Prostate gland (tissue), 2 donors: Measurements from ENCODE around the gene HDGFL3. TPM values are rescaled to one million over a fixed set of nuclear protein-coding genes. Genes with fewer than 3 reads are reported as not detected.

ENCODE experiments used
- DNase-seq: peaks from one replicate; pipeline ENCODE4 v3.0.0-alpha.2; 2019; ENCODE audit warnings: low spot score
- H3K27ac ChIP-seq, 2 donors: fragments of 200-600 bp; sonication (generic); 2 replicates each; pipeline ENCODE4 v1.5.1; 2017 to 2019
- H3K27me3 ChIP-seq: fragments of 200-600 bp; sonication (generic); replicated peaks from 2 replicates; pipeline ENCODE4 v1.5.1; 2019; ENCODE audit not compliant: insufficient read depth
- H3K36me3 ChIP-seq, 2 donors: fragments of 200-600 bp; sonication (generic); 1 replicate in 1 of 2; 2 replicates in 1 of 2; pipeline versions ENCODE4 v1.5.1 to v1.8.1; 2017 to 2019
- H3K4me1 ChIP-seq: fragments of 200-600 bp; sonication (generic); replicated peaks from 2 replicates; pipeline ENCODE4 v1.5.1; 2019
- H3K4me3 ChIP-seq, 2 donors: fragments of 200-600 bp; sonication (generic); 2 replicates each; pipeline ENCODE4 v1.5.1; 2017 to 2019
- H3K9me3 ChIP-seq: fragments of 200-600 bp; sonication (generic); 2 replicates; pipeline ENCODE4 v1.5.1; 2017
- POLR2A ChIP-seq: fragments of 450-650 bp; IDR thresholded peaks from one replicate; pipeline ENCODE4 v1.6.1; 2016; ENCODE audit warnings: antibody characterized with exemption, mild to moderate bottlenecking
- POLR2AphosphoS5 ChIP-seq: sonication (generic); formaldehyde crosslinking; IDR thresholded peaks from one replicate; pipeline ENCODE4 v1.6.1; 2017; ENCODE audit warnings: antibody characterized with exemption
- WGBS: methylation state at CpG from one replicate; pipeline ENCODE4 v1.1.5; 2018; 5-methylcytosine and 5-hydroxymethylcytosine counted together
- intact Hi-C: fragments of 100-400 bp; cut with DNase I; formaldehyde crosslinking; loops from one replicate; pipeline ENCODE4 v1.14.2; 2022
- total RNA-seq, 2 donors: library from RNA; depleted of rRNA; stranded (reverse); fragments of >200 nt; gene quantifications; one replicate each; pipeline ENCODE4 v1.1.0, GENCODE V29; 2016
- TF ChIP-seq, protein P1 (sequence below), 4 experiments: fragments of 200-600 bp in 2 of 4; fragments of 450-650 bp in 2 of 4; sonication (generic) in 2 of 4; IDR thresholded peaks; 1 replicate in 3 of 4; 2 replicates in 1 of 4; pipeline ENCODE4 v1.5.1; 2016 to 2019; ENCODE audit warnings: antibody characterized with exemption in 4 of 4, mild to moderate bottlenecking in 2 of 4, moderate library complexity in 2 of 4

Gene HDGFL3
- total RNA-seq, 2 donors from 2014 or later = 19.4 to 55.4 TPM

DNA sequence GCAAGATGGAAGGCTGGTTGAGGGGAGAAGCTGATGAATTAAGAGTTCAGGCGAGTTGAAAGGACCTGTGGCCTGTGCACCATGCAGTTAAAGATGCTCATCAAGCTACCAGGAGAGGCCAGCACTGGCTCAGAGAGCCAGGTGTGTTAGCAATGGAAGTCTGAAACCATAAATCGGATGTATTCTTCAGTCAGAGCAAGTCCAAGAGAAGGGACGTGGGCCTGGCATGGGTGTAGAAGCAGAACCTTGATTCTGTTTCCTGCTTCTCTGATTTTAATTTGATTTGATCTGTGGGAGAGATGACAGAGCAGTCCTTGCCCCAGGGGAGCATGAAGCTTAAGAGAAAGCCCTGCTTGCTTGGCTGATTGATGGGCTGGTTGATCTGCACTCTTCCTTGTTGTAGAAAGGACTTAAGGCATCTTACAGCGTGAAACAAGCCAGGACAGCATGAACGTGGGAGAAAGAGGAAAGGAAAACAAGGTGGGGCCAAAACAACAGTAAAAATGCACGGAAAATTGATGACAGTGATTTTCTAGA is 89.3 kb downstream of the HDGFL3 start:
- DNase-seq = no peak
- H3K27ac ChIP-seq = no peak overlapping the region
- H3K27me3 ChIP-seq = no peaks in the 10 kb centered on the region
- 62% methylated on average over 6 of the region's 6 CpGs for WGBS
- intact Hi-C loops = no loop called here
- H3K4me3 ChIP-seq = no peak overlapping the region
- no peaks in the 10 kb centered on the region for H3K36me3 ChIP-seq
- H3K9me3 ChIP-seq = no peaks in the 10 kb centered on the region
- H3K4me1 ChIP-seq = no peaks in the 10 kb centered on the region
- TF ChIP-seq POLR2AphosphoS5 (no peak), POLR2A (no peak)
- TF ChIP-seq, protein P1, sequence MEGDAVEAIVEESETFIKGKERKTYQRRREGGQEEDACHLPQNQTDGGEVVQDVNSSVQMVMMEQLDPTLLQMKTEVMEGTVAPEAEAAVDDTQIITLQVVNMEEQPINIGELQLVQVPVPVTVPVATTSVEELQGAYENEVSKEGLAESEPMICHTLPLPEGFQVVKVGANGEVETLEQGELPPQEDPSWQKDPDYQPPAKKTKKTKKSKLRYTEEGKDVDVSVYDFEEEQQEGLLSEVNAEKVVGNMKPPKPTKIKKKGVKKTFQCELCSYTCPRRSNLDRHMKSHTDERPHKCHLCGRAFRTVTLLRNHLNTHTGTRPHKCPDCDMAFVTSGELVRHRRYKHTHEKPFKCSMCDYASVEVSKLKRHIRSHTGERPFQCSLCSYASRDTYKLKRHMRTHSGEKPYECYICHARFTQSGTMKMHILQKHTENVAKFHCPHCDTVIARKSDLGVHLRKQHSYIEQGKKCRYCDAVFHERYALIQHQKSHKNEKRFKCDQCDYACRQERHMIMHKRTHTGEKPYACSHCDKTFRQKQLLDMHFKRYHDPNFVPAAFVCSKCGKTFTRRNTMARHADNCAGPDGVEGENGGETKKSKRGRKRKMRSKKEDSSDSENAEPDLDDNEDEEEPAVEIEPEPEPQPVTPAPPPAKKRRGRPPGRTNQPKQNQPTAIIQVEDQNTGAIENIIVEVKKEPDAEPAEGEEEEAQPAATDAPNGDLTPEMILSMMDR (IDR thresholded peaks at IDR 0.05) = no peak

DNA sequence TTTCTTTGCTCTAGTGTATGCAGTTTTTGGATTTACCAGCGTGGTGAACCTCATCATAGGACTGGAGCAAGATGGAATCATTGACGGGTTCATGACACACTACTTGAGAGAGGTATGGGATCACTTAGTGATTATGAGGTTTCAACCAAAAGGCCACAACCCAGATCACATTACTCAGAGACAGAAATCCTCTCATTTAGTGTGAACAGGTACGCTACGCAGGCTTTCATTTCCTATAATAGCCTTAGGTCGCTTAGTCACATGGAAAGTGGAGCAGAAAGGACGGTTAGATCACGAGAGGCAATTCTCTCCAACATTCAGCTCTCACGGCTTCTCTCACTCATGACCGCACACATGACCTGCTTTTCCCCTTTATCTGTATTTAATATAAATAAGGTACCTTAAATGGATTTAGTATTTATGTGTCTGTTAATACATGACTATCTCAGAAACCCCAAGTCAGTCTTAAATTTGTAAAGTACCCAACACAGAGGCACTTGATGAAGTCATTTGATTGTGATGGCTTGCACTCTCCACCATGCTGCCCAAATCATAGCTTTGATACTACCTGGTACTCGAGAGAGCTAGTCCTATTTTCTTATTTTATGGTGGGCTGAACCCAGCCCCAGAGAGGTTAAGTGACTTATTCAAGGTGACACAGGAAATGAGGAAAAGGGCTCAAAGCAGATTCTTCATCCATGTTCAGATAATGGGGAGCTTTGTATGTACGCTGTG is 91.6 kb downstream of the HDGFL3 start:
- H3K4me1 ChIP-seq = no peaks in the 10 kb centered on the region
- H3K9me3 ChIP-seq = no peaks in the 10 kb centered on the region
- no peak for TF ChIP-seq POLR2AphosphoS5
- TF ChIP-seq POLR2A = no peak
- TF ChIP-seq, protein P1 (IDR thresholded peaks at IDR 0.05) = no peak
- no peaks in the 10 kb centered on the region for H3K27me3 ChIP-seq
- DNase-seq = no peak
- H3K36me3 ChIP-seq = no peaks in the 10 kb centered on the region
- no peak overlapping the region for H3K27ac ChIP-seq
- H3K4me3 ChIP-seq = no peak overlapping the region
- intact Hi-C loops = no loop called here
- 95% methylated on average over 11 of the region's 11 CpGs for WGBS

DNA sequence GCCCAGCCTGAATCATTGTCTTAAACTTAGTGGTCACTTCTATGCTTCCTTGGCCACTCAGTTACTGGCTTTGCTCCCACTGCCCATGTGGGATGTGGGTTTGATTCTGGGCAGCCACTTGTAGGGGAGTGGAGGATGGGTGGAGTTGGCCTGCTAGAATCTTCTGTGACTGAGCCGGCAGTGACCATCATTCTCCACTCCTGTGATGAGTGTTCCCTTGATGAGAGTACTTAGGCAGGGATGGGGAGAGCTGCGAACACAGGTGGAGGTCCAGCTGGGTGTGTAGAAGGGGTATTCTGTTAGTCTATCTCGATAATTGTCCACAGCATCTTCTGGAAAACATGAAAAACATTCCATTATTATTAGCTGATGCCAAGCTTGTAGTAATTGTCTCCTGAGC is 92.2 kb downstream of the HDGFL3 start:
- Histone ChIP-seq H3K27me3 (no peaks in the 10 kb centered on the region), H3K4me1 (no peaks in the 10 kb centered on the region), H3K27ac (no peak overlapping the region), H3K4me3 (no peak overlapping the region), H3K36me3 (no peaks in the 10 kb centered on the region), H3K9me3 (no peaks in the 10 kb centered on the region)
- intact Hi-C loops = no loop called here
- DNase-seq = no peak
- WGBS = 95% methylated on average over 3 of the region's 3 CpGs
- TF ChIP-seq POLR2A = no peak
- TF ChIP-seq POLR2AphosphoS5 = no peak
- TF ChIP-seq, protein P1 (IDR thresholded peaks at IDR 0.05) = no peak

DNA sequence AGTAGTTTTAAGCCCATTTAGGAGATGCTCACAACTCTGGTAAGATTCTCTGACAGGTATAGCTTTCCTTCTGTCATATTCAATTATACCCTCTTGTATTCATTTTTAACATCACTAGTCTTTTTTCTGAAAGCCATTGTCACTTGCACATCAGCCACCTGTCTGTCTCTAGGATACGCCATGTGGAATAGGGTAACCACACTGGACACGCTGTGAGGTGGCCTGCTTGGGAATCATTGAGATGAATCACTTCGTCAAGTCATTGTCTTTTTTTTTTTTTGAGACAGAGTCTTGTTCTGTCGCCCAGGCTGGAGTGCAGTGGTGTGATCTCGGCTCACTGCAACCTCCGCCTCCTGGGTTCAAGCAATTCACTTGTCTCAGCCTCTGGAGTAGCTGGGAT is 92.8 kb downstream of the HDGFL3 start:
- Histone ChIP-seq H3K4me1 (no peaks in the 10 kb centered on the region), H3K4me3 (no peak overlapping the region), H3K36me3 (no peaks in the 10 kb centered on the region), H3K9me3 (no peaks in the 10 kb centered on the region), H3K27ac (no peak overlapping the region), H3K27me3 (no peaks in the 10 kb centered on the region)
- TF ChIP-seq, protein P1 (IDR thresholded peaks at IDR 0.05) = no peak
- no peak for TF ChIP-seq POLR2AphosphoS5
- TF ChIP-seq POLR2A = no peak
- intact Hi-C loops = no loop called here
- no peak for DNase-seq
- WGBS = 96% methylated on average over 6 of the region's 6 CpGs
